HG02571 (cell line): ENCODE measurements around the gene UGT2B17.

Source experiments
- ATAC-seq: cut with Tn5 transposase; IDR thresholded peaks from one replicate; pipeline ENCODE4 v1.9.1; 2021; ENCODE audit warnings: mild to moderate bottlenecking, moderate library complexity; ENCODE audit not compliant: unreplicated experiment

The UGT2B17 gene

DNA sequence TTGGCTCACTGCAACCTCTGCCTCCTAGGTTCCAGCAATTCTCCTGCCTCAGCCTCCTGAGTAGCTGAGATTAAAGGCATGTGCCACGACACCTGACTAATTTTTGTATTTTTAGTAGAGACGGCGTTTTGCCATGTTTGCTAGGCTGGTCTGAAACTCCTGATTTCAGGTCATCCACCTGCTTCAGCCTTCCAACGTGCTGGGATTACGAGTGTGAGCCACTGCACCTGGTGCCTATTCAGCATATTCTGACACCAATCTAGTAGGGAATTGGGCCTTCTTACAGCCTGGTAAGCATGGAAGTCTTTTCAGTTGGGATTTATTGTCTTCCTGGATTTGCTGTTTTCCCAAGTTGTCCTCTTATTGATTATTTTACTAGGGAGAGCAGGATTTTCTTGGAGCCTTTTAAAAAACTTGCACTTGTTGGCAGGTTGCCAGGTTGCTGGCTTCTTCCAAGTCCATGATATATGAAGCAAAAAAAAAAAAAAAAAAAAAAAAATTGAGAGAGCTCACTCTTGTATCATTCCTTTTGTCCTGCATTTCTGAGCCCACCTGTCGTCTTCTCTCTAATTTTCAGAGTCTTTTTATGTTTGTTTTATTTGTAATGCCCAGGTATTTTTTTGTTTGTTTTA is 85.2 kb downstream of the UGT2B17 start:
- no peak for ATAC-seq

DNA sequence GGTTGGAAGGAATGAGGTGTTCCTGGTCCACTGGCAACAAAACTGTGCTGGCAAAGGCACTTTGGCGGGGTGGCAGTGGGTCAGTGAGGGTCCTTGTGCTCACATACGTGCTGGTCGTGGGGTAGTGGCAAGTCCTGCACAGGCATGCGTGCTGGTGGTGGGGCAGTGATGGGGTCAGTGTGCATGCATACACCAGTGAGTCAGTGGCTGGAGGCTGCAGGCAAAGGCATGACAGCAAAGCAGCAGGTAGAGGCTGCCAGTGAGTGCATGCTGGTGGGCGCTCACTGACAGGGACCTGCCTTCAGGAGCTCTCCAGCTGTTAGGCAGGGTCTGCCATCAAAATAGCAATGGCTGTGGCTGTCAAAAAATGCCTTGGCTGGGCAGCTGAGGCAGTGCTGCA is 86.8 kb downstream of the UGT2B17 start:
- no peak for ATAC-seq
